Loucy (cell line): ENCODE results near the gene NHS.

Experiments
- H2AFZ ChIP-seq: fragments of 200-600 bp; sonication (generic); 2 replicates; pipeline ENCODE4 v1.6.0; 2016; ENCODE audit warnings: antibody characterized with exemption, mild to moderate bottlenecking, low read length, moderate library complexity
- H3F3A ChIP-seq: fragments of 200-600 bp; 2 replicates; pipeline ENCODE4 v1.6.0; 2016; ENCODE audit warnings: antibody characterized with exemption, low read depth, mild to moderate bottlenecking
- H3K27me3 ChIP-seq: fragments of 200-600 bp; sonication (generic); 2 replicates; pipeline ENCODE4 v1.6.1; 2014; ENCODE audit warnings: low read length, mild to moderate bottlenecking; ENCODE audit not compliant: insufficient read depth, poor library complexity, severe bottlenecking
- H3K36me3 ChIP-seq: fragments of 200-600 bp; sonication (generic); 2 replicates; pipeline ENCODE4 v1.6.1; 2016; ENCODE audit warnings: low read length; ENCODE audit not compliant: insufficient read depth
- H3K4me1 ChIP-seq: fragments of 200-600 bp; sonication (generic); 2 replicates; pipeline ENCODE4 v1.5.1; 2014; ENCODE audit warnings: low read length, mild to moderate bottlenecking; ENCODE audit not compliant: insufficient read depth, poor library complexity, severe bottlenecking
- H3K4me2 ChIP-seq: fragments of 200-600 bp; sonication (generic); 2 replicates; pipeline ENCODE4 v1.6.0; 2014; ENCODE audit warnings: antibody characterized with exemption, low read length, low read depth, mild to moderate bottlenecking; ENCODE audit not compliant: poor library complexity, severe bottlenecking
- H3K4me3 ChIP-seq: fragments of 200-600 bp; sonication (generic); 2 replicates; pipeline ENCODE4 v1.5.1; 2014; ENCODE audit warnings: low read length, mild to moderate bottlenecking, mixed read lengths; ENCODE audit not compliant: poor library complexity, severe bottlenecking
- H3K79me2 ChIP-seq: fragments of 200-600 bp; sonication (generic); 2 replicates; pipeline ENCODE4 v1.6.1; 2014; ENCODE audit warnings: low read length; ENCODE audit not compliant: insufficient read depth
- H3K9ac ChIP-seq: fragments of 200-600 bp; sonication (generic); 2 replicates; pipeline ENCODE4 v1.6.0; 2014; ENCODE audit warnings: mild to moderate bottlenecking, low read depth, low read length, moderate library complexity; ENCODE audit not compliant: poor library complexity, severe bottlenecking
- H3K9me2 ChIP-seq: fragments of 200-600 bp; sonication (generic); replicated peaks from 2 replicates; pipeline ENCODE4 v1.6.1; 2016; ENCODE audit warnings: low read depth, low read length, mixed read lengths
- H3K9me3 ChIP-seq: fragments of 200-600 bp; sonication (generic); 2 replicates; pipeline ENCODE4 v1.6.1; 2014; ENCODE audit warnings: mild to moderate bottlenecking, antibody characterized with exemption, low read length, low read depth; ENCODE audit not compliant: insufficient read depth
- H4K20me1 ChIP-seq: fragments of 200-600 bp; sonication (generic); 2 replicates; pipeline ENCODE4 v1.6.0; 2014; ENCODE audit warnings: antibody characterized with exemption, low read length, mild to moderate bottlenecking; ENCODE audit not compliant: insufficient read depth, poor library complexity, severe bottlenecking
- EZH2phosphoT487 ChIP-seq: fragments of 200-600 bp; IDR thresholded peaks from 2 replicates; pipeline ENCODE4 v1.6.1; 2018; ENCODE audit warnings: antibody characterized with exemption, mild to moderate bottlenecking, moderate library complexity, borderline replicate concordance
- TF ChIP-seq, protein P1 (sequence below): fragments of 200-600 bp; sonication (generic); conservative IDR thresholded peaks from 2 replicates; pipeline ENCODE4 v1.5.1; 2014; ENCODE audit warnings: mild to moderate bottlenecking, antibody characterized with exemption, low read length

The NHS gene

DNA sequence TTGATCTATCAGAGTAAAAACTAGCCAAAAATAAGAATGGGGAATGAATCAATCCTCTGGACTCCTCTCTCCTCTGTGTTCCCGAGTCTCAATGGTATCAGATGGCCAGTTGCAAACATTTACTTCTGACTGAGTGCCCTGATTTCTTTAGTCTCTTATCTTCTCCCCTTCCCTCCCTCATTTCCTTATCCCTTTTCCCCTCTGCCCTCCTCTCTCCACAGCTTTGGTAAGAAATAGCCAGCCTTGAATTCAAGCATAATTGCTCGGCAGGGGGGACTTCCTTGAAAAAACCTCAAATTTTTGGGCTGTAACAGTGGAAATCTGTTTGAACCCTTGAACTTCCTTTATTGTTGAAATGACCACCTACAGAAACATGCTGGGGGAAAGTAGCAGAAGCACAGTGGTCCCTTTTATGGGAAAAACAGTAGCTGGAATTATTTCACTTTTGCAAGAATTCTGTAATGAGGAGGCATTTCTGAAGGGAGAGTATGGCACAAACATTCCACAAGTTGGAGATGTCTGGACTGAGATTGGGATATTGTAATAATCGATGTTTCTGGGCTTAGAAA lies 40.3 kb downstream of the NHS start:
- Histone ChIP-seq H3K9ac (no peak overlapping the region), H4K20me1 (no peaks in the 10 kb centered on the region), H3K9me2 (no peaks in the 10 kb centered on the region), H3K79me2 (no peaks in the 10 kb centered on the region), H3K9me3 (no peaks in the 10 kb centered on the region), H3K36me3 (no peaks in the 10 kb centered on the region), H3K4me2 (no peak overlapping the region), H3K4me3 (no peak overlapping the region), H2AFZ (no peak overlapping the region), H3F3A (no peaks in the 10 kb centered on the region), H3K4me1 (no peaks in the 10 kb centered on the region), H3K27me3 (no peaks in the 10 kb centered on the region)
- TF ChIP-seq, protein P1, sequence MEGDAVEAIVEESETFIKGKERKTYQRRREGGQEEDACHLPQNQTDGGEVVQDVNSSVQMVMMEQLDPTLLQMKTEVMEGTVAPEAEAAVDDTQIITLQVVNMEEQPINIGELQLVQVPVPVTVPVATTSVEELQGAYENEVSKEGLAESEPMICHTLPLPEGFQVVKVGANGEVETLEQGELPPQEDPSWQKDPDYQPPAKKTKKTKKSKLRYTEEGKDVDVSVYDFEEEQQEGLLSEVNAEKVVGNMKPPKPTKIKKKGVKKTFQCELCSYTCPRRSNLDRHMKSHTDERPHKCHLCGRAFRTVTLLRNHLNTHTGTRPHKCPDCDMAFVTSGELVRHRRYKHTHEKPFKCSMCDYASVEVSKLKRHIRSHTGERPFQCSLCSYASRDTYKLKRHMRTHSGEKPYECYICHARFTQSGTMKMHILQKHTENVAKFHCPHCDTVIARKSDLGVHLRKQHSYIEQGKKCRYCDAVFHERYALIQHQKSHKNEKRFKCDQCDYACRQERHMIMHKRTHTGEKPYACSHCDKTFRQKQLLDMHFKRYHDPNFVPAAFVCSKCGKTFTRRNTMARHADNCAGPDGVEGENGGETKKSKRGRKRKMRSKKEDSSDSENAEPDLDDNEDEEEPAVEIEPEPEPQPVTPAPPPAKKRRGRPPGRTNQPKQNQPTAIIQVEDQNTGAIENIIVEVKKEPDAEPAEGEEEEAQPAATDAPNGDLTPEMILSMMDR: no peak
- TF ChIP-seq EZH2phosphoT487: no peak

DNA sequence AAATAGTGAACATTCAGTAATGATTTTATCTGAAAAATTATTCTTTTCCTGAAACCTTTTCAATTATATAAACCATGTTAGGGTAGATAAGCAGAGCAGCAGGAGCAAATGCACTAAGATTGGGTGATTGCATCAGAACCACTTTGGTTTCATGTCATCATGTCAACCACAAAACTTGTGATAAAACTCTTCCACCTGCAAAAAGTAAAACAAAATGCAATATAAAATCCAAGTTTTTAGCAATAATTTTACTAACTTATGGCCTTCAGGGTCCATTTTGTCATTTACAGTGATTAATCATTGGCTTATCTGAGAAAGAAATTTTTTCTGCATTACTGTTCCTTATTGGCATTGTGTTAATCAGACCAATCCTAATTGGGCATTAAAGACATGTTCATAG lies 42.4 kb downstream of the NHS start:
- H3K36me3 ChIP-seq: no peaks in the 10 kb centered on the region
- H3K4me3 ChIP-seq: no peak overlapping the region
- H3K79me2 ChIP-seq: no peaks in the 10 kb centered on the region
- no peak for TF ChIP-seq EZH2phosphoT487
- TF ChIP-seq, protein P1: no peak
- H3K27me3 ChIP-seq: no peaks in the 10 kb centered on the region
- no peak overlapping the region for H2AFZ ChIP-seq
- H4K20me1 ChIP-seq: no peaks in the 10 kb centered on the region
- no peaks in the 10 kb centered on the region for H3K9me2 ChIP-seq
- no peaks in the 10 kb centered on the region for H3F3A ChIP-seq
- H3K9me3 ChIP-seq: no peaks in the 10 kb centered on the region
- H3K4me1 ChIP-seq: no peaks in the 10 kb centered on the region
- no peak overlapping the region for H3K4me2 ChIP-seq
- no peak overlapping the region for H3K9ac ChIP-seq

DNA sequence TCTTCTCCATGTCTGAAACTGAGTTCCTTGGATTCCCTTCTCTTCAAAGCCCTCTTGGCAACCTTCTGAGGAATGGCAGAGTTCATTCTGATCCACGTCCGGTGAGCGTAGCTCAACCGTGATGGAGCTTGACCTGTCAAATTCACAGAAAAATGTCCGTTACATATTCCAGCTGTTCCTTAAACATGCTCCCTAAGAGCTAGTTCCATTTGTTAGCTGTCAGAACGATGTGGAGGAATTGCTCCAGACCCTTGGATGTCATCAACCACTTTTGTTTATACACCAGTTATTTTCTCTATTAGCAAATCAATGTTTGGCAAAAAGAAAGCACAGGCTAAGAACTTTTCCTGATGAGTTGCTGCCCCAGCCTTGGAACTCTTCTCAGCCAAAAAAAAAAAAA lies 50.1 kb downstream of the NHS start:
- Histone ChIP-seq H3K4me2 (no peak overlapping the region), H3K9me3 (no peaks in the 10 kb centered on the region), H3K9ac (no peak overlapping the region), H3K27me3 (no peaks in the 10 kb centered on the region), H3K36me3 (no peaks in the 10 kb centered on the region), H3F3A (no peaks in the 10 kb centered on the region), H3K79me2 (no peaks in the 10 kb centered on the region), H3K9me2 (no peaks in the 10 kb centered on the region), H2AFZ (no peak overlapping the region), H3K4me3 (no peak overlapping the region), H4K20me1 (no peaks in the 10 kb centered on the region), H3K4me1 (no peaks in the 10 kb centered on the region)
- TF ChIP-seq EZH2phosphoT487: no peak
- TF ChIP-seq, protein P1: no peak
